ENCODE results near the gene ZNF624. TPM values are rescaled to one million over a fixed set of nuclear protein-coding genes. Genes with fewer than 3 reads are reported as not detected.
"Not testable (repeated sequence)": the region's sequence is repeated elsewhere in the genome, so short reads cannot be mapped to it uniquely, and the experiment has no call there.

Gene ZNF624
- total and polyA plus RNA-seq, 8 donors, result 0.44 to 10.4 (median 1.6) TPM; not detected in 2

DNA sequence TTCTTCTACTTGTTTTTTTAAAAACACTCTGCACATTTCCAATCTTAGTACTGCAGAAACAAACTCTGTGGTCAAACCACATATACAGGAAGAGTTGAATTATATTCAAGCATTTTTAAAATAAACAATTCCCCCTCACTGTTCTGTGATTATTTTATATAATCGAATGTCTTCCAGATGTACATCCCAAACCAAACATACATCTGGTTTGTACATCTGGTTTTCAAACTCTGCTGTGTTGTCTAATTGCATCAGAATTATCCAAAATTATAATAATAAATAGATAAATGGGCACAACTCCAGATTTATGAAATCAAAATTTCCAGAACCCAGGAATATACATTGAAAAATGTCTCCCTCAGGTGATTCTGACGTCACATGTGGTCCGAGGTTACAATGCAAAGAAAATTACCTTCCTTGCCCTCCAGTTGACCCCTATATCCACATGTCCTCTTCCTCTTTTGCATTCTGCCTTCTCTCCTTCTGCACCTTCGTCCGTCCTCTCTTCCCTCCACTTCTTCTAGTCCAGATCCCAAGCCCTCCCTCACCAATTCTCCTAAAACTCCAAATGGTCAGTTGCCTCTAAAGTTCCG is 23.1 kb upstream of the ZNF624 start:
- Histone ChIP-seq H3K4me1 (no peaks in the 10 kb centered on the region), H3K36me3 (no peaks in the 10 kb centered on the region), H3K4me3 (no peak overlapping the region), H3K27ac (no peak overlapping the region), H3K9me3 (no peaks in the 10 kb centered on the region), H3K27me3 (peaks cover 0 to 18% (median 0%) of the 10 kb centered on the region in 3 donors)
- TF ChIP-seq POLR2A (IDR thresholded peaks at IDR 0.05), result no peak
- TF ChIP-seq, protein P1, sequence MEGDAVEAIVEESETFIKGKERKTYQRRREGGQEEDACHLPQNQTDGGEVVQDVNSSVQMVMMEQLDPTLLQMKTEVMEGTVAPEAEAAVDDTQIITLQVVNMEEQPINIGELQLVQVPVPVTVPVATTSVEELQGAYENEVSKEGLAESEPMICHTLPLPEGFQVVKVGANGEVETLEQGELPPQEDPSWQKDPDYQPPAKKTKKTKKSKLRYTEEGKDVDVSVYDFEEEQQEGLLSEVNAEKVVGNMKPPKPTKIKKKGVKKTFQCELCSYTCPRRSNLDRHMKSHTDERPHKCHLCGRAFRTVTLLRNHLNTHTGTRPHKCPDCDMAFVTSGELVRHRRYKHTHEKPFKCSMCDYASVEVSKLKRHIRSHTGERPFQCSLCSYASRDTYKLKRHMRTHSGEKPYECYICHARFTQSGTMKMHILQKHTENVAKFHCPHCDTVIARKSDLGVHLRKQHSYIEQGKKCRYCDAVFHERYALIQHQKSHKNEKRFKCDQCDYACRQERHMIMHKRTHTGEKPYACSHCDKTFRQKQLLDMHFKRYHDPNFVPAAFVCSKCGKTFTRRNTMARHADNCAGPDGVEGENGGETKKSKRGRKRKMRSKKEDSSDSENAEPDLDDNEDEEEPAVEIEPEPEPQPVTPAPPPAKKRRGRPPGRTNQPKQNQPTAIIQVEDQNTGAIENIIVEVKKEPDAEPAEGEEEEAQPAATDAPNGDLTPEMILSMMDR (IDR thresholded peaks at IDR 0.05), result no peak
- no peak for TF ChIP-seq POLR2AphosphoS5 (IDR thresholded peaks at IDR 0.05)
- TF ChIP-seq EP300 (IDR thresholded peaks at IDR 0.05), result no peak
- intact Hi-C loops (cut with DNase I; ENCODE audit: low total_unique reads), result no loop called here
- no peak for DNase-seq
- 71 to 85% (median 81%) methylated on average over 6 of the region's 6 CpGs for WGBS, 5 donors

DNA sequence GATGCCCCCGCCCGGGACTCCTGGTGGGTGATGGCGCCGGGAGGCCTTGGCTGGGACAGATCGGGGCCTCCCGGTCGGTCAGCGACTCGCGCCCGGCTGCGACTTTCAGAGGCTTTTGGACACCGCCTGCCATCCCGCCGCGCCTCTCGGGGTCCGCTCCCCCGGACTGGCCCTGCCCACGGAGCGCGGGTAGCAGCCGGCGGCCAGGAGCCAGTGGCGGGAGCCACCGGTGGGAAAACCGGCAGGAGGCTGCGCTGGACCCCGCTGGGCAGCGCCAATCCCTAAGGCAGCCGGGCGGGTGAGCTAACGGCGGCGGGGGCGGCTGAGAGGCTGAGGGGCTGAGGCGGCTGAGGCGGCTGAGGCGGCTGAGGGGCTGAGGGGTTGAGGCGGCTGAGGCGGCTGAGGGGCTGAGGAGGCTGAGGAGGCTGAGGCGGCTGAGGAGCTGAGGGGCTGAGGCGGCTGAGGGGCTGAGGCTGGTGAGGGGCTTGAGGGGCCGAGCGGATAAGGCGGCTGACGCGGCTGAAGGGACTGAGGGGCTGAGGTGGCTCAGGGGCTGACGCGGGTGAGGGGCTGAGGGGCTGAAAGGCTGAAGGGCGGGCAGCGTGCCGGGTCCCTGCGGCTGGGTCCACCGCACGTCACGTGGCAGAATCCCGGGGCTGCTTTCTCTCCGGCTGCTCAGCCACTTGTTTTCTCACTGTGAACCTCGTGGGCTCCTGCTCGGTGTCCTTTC is 13.4 kb upstream of the ZNF624 start:
- H3K9me3 ChIP-seq; intact Hi-C loops (cut with DNase I; ENCODE audit: low total_unique reads); H3K36me3 ChIP-seq: not testable (repeated sequence)
- peaks cover 7 to 11% (median 9%) of the 10 kb centered on the region in 4 donors for H3K4me1 ChIP-seq
- 2 to 6% (median 4%) methylated on average over 25 to 61 of the region's 61 CpGs for WGBS, 5 donors
- peaks cover 0 to 74% (median 36%) of the 10 kb centered on the region in 3 donors for H3K27me3 ChIP-seq
- peak overlapping the region; percentile 36 to 45 (median 40) for H3K4me3 ChIP-seq
- H3K27ac ChIP-seq, result peak overlapping the region in 1 of 5 donors; percentile 29
- peak in 1 of 2 donors; percentile 46 for DNase-seq

DNA sequence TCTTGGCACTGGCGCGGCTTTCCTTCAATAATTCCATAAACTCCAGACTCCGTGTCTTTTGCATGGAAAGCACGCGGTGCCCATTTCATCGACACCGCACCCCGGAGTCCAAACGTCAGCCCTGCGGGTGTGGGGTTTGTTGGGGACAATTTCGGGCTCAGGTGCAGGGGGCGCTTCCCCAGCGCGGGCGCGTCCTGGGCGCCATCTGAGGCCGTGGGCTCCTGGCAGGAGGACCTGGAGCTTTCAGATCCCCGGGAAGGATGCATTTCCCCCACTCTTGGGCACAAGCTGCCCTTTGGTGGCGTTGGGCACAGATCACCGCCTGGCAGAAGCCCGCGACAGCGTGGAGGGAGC is 12.9 kb upstream of the ZNF624 start:
- peak overlapping the region in 1 of 5 donors; percentile 29 for H3K27ac ChIP-seq
- DNase-seq; intact Hi-C loops (cut with DNase I; ENCODE audit: low total_unique reads); H3K36me3 ChIP-seq; H3K9me3 ChIP-seq: not testable (repeated sequence)
- peaks cover 0 to 78% (median 36%) of the 10 kb centered on the region in 3 donors for H3K27me3 ChIP-seq
- H3K4me1 ChIP-seq, result peaks cover 7 to 11% (median 9%) of the 10 kb centered on the region in 4 donors
- 36 to 56% (median 45%) methylated on average over 19 to 24 of the region's 24 CpGs for WGBS, 5 donors
- peak overlapping the region; percentile 36 to 45 (median 40) for H3K4me3 ChIP-seq

DNA sequence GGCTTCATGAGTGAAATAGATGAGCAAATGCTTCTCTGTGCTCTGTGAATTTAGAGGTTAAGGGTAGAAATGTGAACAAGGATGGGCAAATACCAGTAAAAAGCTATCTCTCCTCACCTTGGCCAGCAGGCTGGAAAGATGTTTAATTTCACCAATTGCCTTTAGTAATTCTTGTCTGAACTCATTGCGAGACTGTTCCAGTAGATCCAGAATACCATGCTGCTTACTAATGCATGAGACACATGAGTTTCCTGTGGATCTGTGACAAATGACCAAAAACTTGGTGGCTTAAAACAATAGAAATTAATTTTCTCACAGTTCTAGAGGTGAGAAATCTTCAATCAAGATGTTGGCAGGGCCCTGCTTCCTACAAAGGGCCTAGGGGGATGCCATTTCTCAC is 9.3 kb upstream of the ZNF624 start:
- Histone ChIP-seq H3K27ac (no peak overlapping the region), H3K36me3 (no peaks in the 10 kb centered on the region), H3K9me3 (no peaks in the 10 kb centered on the region), H3K27me3 (peaks cover 0 to 53% (median 11%) of the 10 kb centered on the region in 3 donors), H3K4me3 (no peak overlapping the region), H3K4me1 (peaks cover 7 to 11% (median 9%) of the 10 kb centered on the region in 4 donors)
- no peak for DNase-seq
- WGBS, 5 donors, result 87 to 97% (median 93%) methylated on average over 1 of the region's 1 CpG
- intact Hi-C loops (cut with DNase I; ENCODE audit: low total_unique reads), result no loop called here
- TF ChIP-seq EP300 (IDR thresholded peaks at IDR 0.05) (no peak), POLR2A (IDR thresholded peaks at IDR 0.05) (no peak), POLR2AphosphoS5 (IDR thresholded peaks at IDR 0.05) (no peak)
- TF ChIP-seq, protein P1 (IDR thresholded peaks at IDR 0.05), result no peak

DNA sequence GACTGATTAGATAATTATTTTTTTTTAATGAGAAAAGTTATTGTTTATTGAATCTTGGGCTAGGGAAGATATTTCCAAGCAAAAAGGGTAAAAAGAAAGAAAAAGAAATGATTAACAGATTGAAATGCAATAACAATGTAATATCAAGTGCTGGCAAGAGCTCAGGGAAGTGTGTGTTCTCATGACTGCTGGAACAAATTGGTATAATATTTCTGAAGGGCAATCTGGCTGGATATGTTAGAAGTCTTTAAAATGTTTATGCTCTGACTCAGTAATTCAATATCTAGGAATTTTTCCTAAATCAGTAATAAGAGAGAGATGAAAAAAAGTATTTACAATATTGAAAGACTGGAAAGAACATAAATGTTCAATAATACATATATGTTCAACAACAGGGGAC is 7.6 kb upstream of the ZNF624 start:
- Histone ChIP-seq H3K27me3 (peaks cover 0 to 39% (median 0%) of the 10 kb centered on the region in 3 donors), H3K4me3 (no peak overlapping the region), H3K36me3 (no peaks in the 10 kb centered on the region), H3K9me3 (no peaks in the 10 kb centered on the region), H3K4me1 (no peaks in the 10 kb centered on the region), H3K27ac (no peak overlapping the region)
- no peak for DNase-seq
- intact Hi-C loops (cut with DNase I; ENCODE audit: low total_unique reads), result no loop called here
- TF ChIP-seq POLR2A (IDR thresholded peaks at IDR 0.05) (no peak), POLR2AphosphoS5 (IDR thresholded peaks at IDR 0.05) (no peak), EP300 (IDR thresholded peaks at IDR 0.05) (no peak)
- TF ChIP-seq, protein P1 (IDR thresholded peaks at IDR 0.05), result no peak

All from stomach (tissue), 9 donors.